ENCODE measurements around the gene AGPAT3. TPM values are rescaled to one million over a fixed set of nuclear protein-coding genes. Genes with fewer than 3 reads are reported as not detected.
"Not testable (repeated sequence)": the region's sequence is repeated elsewhere in the genome, so short reads cannot be mapped to it uniquely, and the experiment has no call there.

Gene AGPAT3, protein sequence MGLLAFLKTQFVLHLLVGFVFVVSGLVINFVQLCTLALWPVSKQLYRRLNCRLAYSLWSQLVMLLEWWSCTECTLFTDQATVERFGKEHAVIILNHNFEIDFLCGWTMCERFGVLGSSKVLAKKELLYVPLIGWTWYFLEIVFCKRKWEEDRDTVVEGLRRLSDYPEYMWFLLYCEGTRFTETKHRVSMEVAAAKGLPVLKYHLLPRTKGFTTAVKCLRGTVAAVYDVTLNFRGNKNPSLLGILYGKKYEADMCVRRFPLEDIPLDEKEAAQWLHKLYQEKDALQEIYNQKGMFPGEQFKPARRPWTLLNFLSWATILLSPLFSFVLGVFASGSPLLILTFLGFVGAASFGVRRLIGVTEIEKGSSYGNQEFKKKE
- 10 to 100 TPM; 24.0 to 30.6 (median 27.3) TPM for polyA plus RNA-seq (ENCODE audit: insufficient read length in 10 of 10)
- long read RNA-seq, donor 1, full-length matches to known transcripts, result 4 of 4 reads
- long read RNA-seq, donor 1, partial matches to known transcripts, result 0 of 4 reads
- long read RNA-seq, donor 1, other reads (novel, unspliced or antisense), result 0 of 4 reads
- long read RNA-seq, donor 2, full-length matches to known transcripts, result 6 of 6 reads
- long read RNA-seq, donor 2, partial matches to known transcripts, result 0 of 6 reads
- long read RNA-seq, donor 2, other reads (novel, unspliced or antisense), result 0 of 6 reads
- long read RNA-seq, donor 3, result 0 reads
- long read RNA-seq, donor 4, result 0 reads
- long read RNA-seq, donor 5, full-length matches to known transcripts, result 6 of 6 reads
- long read RNA-seq, donor 5, partial matches to known transcripts, result 0 of 6 reads
- long read RNA-seq, donor 5, other reads (novel, unspliced or antisense), result 0 of 6 reads
- long read RNA-seq, donor 6, full-length matches to known transcripts, result 5 of 5 reads
- long read RNA-seq, donor 6, partial matches to known transcripts, result 0 of 5 reads
- long read RNA-seq, donor 6, other reads (novel, unspliced or antisense), result 0 of 5 reads
- long read RNA-seq, donor 7, full-length matches to known transcripts, result 1 of 1 reads
- long read RNA-seq, donor 7, partial matches to known transcripts, result 0 of 1 reads
- long read RNA-seq, donor 7, other reads (novel, unspliced or antisense), result 0 of 1 reads
- long read RNA-seq, donor 8, full-length matches to known transcripts, result 2 of 2 reads
- long read RNA-seq, donor 8, partial matches to known transcripts, result 0 of 2 reads
- long read RNA-seq, donor 8, other reads (novel, unspliced or antisense), result 0 of 2 reads
- long read RNA-seq, donor 9, result 0 reads

DNA sequence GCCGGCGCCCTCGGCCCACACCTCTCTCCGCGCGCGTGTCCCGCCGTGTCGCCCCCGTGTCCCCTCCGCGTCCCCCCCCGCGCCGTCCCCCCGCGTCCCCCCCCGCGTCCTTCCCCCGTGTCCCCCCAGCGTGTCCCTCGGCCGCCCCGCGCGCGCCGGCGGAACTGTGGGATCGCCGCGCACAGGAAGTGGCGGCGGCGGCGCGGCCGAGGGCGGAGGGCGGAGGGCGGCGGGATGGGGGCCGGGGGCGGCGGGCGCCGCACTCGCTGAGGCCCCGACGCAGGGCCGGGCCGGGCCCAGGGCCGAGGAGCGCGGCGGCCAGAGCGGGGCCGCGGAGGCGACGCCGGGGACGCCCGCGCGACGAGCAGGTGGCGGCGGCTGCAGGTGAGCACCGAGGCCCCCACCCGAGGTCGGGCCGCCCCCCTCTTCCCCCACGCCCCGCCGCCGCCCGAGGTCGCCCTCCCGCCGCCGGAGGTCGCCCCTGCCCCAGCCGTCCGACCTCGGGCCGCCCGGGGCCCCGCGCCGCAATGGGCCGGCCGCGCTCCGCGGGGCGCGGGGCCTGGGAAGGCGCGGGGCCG lies at the start of gene AGPAT3:
TSS of gene AGPAT3 (plus strand) at position 262 of the 578 bp plus-strand sequence. CDS start 94,459 bp downstream, outside the sequence.
- DNase-seq, result no peak

DNA sequence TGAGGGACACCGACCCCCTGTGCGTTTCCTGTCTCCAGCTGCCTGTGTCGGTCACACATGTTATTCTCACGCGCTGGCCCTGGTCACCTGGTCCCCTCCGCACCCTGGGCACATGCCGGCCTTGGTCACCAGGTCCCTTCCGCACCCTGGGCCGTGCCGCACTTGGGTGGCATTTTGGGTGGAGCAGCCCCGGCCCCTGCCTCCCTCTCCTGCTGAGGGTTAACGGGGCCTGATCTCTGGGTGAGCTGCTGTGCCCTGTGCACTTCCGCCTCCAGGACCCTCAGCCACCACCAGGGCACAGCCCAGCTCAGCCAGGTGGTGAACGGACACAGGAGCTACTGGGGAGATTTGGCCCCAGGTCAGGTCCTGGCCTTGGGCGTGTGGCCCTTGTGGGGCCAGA lies 49.0 kb upstream of the AGPAT3 start:
- no peak for DNase-seq

DNA sequence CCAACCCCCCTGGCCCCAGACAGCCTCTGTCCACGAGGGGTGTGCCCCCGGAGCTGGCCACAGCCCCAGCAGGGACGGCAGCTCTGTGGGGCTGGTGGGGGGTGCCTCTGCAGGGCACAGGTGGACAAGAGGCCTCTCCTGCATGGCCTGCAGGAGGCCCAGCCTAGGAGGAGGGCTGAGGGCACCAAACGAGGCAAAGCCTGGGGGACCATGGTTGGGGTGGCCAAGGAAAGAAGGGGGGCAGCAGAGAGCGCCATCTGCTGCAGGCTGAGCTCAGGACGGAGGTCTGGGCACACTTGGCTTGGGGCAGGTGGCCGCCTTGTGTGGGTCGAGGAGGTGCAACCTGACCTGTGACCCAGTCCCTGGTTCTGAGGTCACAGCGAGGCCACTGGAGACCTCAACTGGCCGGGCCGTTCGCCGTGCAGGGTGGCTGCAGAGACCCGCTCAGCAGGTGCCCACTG lies 48.4 kb upstream of the AGPAT3 start:
- no peak for DNase-seq

DNA sequence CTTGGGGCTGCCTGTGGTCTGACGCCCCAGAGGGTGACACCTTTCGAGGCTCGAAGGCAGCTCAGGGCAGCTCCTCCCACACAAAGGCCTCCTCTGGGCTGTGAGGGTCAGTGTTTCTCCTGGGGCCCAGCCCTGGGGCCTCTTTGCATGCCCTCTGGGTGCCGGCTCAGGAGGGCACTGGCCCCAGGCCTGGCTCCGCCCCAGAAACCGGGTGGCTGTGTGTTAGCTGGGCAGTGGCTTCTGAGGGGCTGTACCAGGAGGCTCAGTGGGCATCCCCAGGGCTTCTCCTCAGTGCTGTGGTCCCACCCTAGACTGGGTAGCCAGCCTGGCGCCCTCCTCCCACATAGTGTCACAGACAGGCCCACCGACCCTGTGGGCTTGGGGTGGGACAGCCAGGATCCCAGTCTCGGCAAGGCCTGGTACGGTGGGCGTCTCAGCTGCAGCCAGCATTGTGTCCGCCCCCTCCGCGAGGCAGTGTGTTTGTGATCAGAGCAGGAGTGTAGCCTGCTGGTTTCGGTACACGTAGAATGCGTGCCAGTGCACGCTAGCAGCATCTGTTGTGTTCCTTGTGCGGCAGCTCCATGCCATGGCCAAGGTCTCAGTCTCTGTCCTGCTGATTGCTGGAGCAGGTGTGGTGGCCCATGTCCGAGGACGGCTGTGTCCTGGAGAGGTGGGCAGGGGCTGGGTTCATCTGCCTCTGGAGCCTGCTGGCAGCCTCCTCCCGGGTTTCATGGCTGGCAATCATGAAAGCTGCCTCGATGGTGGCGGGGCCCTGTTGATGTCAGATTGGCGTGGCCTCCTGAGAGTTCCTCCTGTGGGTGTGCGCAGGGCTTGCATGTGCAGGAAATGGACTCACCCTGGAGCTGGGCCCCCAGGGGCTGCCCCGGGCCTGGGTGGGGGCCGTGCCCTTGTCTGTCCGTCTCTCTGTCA lies 47.6 kb upstream of the AGPAT3 start:
- DNase-seq, result no peak

DNA sequence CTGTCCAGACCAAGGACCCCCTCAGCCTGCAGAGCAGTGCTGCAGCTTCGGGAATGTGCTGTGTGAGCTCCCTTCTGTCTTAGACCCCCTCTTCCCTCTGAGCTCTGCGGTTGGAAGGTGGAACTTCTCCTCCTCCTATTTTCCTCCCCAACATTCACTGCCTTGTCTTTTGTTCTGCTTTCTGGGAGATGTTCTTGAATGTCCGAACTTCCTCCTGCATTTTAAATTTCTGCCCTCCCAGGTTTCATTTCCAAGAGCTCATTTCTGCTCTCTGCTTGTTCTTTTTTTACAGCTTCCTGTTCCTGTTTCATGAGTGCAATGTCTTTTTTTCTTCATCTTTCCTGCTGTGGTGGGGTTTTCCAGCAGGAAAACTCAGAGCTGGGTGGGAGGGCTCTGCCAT lies 46.3 kb upstream of the AGPAT3 start:
- DNase-seq, result no peak

DNA sequence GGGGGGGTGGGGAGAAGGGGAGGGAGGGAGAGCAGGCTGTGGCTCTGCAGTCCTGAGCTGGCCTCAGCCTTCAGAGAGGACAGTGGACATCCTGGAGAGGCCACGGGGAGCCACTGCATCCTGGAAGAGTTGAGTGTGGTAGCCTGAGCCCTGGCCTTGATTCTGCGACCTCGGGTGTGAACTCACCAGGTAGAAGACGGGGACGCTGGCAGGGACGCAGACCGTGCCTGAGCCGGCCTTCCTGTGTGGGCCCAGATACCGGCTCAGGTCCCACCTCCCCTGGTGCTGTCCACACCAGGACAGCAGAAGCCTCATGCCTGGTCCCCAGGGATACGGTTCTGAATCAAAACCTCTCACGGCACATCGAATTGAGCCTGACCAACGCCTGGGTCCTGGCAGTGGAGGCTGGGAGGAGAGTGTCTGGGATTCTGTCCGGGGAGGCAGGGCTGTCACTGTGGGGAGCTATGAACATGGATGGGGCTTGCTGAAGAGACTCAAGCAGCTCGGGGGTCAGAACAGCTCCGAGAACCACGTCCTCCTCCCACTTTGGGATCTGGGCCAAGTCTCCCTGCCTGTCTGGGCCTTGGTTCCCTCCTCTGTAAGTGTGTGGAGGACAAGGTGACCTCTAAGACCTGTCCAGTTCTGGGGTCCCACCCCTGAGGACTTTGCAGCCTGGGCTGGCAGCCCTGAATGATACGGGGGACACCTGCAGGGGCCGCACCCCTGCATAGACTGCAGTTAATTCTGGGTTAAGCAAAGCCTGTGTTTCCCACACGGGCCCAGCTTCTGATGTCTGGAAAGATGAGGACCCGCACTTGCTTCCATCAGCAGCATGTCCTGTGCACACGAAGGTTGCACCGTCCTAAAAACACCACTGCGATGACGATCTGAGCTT lies 45.3 kb upstream of the AGPAT3 start:
- no peak for DNase-seq

DNA sequence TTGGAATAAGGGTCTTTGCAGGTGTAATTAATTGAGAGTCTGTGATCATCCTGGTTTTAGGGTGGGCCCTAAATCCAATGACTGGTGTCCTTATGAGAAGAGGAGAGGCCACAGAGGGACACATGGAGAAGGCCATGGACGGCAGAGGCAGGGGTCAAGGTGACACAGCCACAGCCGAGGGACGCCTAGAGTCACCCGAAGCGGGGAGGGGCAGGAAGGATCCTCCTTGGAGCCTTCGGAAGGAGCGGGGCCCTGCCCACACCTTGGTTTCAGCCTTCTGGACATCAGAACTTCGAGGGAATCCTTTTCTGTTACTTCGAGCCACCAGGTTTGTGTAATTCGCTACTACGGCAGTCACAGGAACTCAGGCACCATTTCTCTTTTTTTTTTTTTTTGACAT lies 44.6 kb upstream of the AGPAT3 start:
- no peak for DNase-seq

DNA sequence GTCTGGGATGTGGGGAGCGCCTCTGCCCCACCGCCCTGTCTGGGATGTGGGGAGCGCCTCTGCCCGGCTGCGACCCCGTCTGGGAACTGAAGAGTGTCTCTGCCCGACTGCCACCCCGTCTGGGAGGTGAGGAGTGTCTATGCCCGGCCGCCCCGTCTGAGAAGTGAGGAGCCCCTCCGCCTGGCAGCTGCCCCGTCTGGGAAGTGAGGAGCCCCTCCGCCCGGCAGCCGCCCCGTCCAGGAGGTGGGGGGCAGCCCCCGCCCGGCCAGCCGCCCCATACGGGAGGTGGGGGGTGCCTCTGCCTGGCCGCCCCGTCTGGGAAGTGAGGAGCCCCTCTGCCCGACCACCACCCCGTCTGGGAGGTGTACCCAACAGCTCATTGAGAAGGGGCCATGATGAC lies 42.9 kb upstream of the AGPAT3 start:
- DNase-seq, result not testable (repeated sequence)

DNA sequence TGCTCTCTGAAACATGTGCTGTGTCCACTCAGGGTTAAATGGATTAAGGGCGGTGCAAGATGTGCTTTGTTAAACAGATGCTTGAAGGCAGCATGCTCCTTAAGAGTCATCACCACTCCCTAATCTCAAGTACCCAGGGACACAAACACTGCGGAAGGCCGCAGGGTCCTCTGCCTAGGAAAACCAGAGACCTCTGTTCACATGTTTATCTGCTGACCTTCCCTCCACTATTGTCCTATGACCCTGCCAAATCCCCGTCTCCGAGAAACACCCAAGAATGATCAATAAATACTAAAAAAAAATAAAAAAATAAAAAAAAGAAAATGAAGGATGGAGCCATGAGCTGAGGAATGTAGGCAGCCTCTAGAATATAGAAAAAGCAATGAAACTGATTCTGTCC lies 42.3 kb upstream of the AGPAT3 start:
- not testable (repeated sequence) for DNase-seq

DNA sequence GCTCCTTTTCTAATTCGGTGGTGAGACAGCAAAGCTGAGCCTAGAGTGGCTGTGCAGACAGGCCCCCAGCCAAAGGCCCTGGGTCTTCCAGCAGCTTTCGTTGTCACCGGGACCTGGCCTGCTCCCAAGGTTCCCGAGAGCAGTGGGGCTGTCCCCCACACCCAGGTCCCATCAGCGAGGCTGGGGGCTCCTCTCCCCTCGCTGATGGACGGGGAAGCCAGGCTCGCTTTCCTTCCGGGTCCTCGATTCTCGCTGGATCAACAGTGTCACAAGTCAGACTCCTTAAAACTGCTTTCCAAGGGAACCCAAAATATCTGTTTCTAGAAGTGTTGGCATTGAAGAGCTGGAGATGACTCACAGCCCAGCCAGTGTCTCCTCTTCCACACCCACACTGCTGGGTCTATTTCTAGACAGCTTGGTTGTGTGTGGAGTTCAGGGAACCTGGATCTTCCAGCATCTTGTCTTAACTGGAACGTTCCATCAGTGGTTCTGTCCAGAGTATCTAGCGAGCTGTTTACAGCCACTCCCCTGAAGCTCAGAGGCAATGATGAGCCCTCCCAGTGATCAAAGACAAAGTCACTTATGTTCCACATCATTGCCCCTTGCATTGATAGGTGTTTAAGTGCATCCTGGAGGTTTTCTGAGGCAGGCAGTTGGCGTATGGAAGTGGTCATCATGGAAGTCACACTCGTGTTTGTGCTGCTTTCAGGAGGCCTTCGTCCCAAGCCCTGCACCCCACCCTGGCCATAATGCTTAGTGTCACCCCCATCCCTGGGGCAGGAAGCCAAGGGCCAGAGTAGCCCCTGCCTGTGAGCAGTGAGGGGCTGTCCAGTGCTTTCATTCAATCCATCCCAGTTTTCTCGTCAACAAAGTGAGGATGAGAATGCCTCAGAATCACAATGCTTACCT lies 40.4 kb upstream of the AGPAT3 start:
- peak in 1 of 3 donors; percentile 11 for DNase-seq

DNA sequence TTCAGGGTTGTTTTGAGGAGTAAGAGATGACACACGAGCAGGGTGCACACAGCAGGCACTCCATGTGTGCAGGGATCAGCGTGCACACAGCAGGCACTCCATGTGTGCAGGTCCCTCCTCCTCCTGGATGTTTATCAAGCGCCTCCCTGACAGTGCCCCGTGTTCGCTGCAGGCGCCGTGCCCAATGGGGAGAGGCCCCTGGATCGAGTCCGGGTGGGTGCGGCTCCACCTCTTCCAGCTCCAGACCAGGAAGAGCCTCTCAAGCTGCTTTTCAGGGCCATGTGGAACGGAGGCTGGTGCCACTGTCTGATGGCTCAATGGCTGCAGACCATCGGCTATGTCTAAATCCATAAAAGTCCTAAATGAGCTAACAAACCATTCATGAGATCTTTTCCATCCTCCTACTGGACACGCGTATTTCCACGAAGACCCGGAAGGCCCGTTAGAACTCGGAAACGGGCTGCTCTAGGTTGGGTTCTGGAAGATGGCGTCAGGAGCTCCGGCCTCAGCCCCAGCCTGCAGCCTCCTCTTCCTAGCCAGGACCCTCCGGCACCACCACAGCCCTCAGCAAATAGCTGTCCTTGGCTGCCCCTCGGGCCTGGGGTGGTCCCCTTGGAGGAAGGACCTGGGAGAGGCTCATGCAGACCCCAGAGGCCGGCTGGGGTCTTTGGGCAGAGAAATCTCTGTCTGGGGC lies 39.6 kb upstream of the AGPAT3 start:
- no peak for DNase-seq

DNA sequence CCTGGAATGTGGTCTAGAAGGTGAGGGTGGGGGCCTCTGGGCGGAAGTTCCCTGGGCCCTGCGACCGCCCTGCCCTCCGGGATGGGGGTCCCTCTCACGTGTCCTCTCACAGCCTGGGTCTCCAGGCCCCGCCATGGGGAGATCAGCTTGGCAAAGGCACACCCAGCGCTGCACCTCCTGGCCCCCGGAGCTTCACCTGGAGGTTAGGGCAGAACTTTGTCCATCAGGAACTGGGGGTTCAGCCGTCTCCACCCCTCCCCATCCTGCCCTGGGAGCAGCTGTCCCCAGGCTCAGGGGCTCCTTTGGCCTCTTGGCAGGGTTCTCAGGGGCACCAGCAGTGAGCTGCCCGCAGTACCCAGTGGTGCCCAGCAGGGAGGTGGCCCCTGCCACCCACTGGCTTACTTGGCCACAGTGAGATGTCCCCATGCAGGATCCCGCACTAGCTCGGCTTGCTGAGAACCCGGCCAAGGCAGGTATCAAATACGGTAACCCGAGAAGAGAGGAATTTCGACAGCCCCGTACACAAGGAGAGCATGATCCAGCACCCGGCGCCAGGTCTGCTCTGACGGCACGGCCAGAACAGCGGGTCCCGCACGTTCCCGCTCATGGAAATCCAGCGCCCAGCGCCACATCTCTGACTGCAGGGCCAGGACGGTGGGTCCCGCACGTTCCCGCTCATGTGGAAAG lies 38.9 kb upstream of the AGPAT3 start:
- DNase-seq, result peak in 2 of 3 donors; percentile 20 to 48

DNA sequence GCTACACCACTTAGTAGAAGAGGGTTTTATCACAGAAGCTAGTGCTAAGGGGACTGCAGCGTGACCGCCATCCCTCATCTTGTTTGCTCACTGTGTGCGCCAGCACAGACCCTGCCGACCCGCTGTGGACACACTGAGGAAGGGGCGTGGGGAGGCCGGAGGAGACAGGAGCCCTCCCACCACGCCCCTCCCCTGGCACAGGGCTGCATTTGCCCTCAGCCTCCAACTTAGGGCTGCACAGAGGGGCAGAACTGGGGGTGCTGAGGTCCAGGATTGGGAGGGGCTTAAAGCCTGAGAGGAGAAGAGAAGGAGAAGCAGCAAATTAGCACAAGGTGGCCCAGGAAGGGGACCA lies 38.4 kb upstream of the AGPAT3 start:
- peak in 1 of 3 donors; percentile 33 for DNase-seq

DNA sequence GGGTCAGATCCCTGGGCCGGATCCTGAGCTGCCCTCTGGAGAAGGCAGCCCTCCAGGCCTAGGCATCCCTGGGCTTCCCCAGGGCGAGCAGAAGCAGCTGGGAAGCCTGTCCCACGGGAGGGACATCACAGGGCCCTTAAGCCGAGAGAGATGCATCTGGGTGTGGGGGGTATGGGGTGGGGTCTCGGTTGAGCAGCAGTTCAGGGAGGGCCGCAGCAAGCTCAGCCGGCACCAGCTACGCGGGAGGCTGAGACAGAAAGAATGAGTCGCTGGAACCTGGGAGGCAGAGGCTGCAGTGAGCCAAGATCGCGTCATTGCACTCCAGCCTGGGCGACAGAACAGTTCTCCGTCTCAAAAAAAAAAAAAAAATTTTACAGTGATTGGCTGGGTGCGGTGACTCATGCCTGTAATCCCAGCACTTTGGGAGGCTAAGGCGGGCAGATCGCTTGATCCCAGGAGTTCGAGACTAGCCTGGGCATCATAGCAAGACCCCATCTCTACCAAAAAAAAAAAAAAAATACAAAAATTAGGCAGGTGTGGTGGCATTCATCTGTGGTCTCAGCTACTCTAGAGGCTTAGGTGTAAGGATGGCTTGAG lies 37.9 kb upstream of the AGPAT3 start:
- peak in 2 of 3 donors; percentile 24 to 52 for DNase-seq

DNA sequence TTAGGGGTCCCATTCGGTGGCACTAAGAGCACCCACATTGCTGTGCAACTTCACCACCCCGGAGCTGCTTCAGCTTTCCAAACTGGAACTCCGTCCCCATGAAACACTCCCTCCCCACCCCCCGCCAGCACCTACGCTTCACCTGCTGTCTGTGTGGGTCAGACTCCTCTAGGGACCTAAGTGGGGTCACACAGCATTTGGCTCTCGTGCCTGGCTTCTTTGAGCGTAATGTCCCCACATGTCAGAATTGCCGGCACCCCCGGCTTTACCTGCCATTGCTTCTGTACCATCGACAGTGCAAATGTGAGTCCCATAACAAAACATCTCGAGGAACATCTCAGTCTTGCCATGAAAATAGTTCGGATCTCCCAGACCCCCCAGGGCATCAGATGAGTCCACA lies 35.9 kb upstream of the AGPAT3 start:
- DNase-seq, result no peak

DNA sequence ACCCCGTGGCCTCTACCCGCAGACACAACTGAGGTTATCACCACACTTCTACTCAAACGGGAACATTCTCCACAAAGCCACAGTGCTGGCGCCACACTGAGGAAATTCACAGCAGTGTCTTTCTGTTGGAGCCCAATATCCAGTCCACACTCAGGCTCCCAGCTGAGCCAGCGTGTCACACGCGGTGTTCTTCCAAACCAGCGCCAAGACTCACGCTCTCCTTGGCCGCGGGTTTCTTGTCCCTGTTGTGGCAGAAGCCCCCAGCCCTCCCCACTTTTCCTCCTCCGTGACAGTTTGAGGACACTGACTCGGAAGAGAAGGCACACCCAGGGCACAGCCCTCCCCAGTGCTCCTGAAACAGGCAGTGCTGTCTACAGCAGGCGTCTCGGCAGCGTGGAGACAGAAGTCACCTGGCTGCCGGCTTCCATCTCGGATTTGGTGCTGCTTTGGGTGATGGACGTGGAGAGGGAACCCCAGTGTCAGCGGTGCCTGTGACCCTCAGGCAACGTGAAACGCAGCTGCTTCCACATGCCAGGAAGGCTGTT lies 35.4 kb upstream of the AGPAT3 start:
- no peak for DNase-seq

All from muscle of back (tissue), 13 donors.